ENCODE data around the gene TRAM2.

Gene TRAM2

GRCh38 chr6:52610745-52611355, 34.0 kb upstream of the TRAM2 start:
- no peak for TF ChIP-seq EZH2phosphoT487 (IDR thresholded peaks at IDR 0.05; ENCODE audit: borderline replicate concordance, low read length)
- TF ChIP-seq, protein P1, sequence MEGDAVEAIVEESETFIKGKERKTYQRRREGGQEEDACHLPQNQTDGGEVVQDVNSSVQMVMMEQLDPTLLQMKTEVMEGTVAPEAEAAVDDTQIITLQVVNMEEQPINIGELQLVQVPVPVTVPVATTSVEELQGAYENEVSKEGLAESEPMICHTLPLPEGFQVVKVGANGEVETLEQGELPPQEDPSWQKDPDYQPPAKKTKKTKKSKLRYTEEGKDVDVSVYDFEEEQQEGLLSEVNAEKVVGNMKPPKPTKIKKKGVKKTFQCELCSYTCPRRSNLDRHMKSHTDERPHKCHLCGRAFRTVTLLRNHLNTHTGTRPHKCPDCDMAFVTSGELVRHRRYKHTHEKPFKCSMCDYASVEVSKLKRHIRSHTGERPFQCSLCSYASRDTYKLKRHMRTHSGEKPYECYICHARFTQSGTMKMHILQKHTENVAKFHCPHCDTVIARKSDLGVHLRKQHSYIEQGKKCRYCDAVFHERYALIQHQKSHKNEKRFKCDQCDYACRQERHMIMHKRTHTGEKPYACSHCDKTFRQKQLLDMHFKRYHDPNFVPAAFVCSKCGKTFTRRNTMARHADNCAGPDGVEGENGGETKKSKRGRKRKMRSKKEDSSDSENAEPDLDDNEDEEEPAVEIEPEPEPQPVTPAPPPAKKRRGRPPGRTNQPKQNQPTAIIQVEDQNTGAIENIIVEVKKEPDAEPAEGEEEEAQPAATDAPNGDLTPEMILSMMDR (IDR thresholded peaks at IDR 0.05; ENCODE audit: low read depth, low read length, poor library complexity, severe bottlenecking): no peak
- H3K4me3 ChIP-seq (ENCODE audit: low read length): no peak overlapping the region
- H3K4me1 ChIP-seq (ENCODE audit: control insufficient read depth, low read length): no peaks in the 10 kb centered on the region
- no peak overlapping the region for H3K4me2 ChIP-seq (ENCODE audit: low read length)
- H3K9me3 ChIP-seq (ENCODE audit: control insufficient read depth, insufficient read depth, low read length): no peaks in the 10 kb centered on the region
- H3K79me2 ChIP-seq (ENCODE audit: control insufficient read depth, low read length): no peaks in the 10 kb centered on the region
- H3K27me3 ChIP-seq (ENCODE audit: control insufficient read depth, low read length): peaks cover 5% of the 10 kb centered on the region
- H3K27ac ChIP-seq (ENCODE audit: low read depth, low read length): no peak overlapping the region
- H3K9me2 ChIP-seq (replicated peaks; ENCODE audit: control insufficient read depth, low read length): no peaks in the 10 kb centered on the region
- H3F3A ChIP-seq (ENCODE audit: control insufficient read depth, insufficient read depth): no peaks in the 10 kb centered on the region
- no peaks in the 10 kb centered on the region for H3K36me3 ChIP-seq (ENCODE audit: control insufficient read depth, low read length)
- H4K20me1 ChIP-seq (ENCODE audit: control insufficient read depth, insufficient read depth, low read depth, low read length): no peaks in the 10 kb centered on the region

GRCh38 chr6:52610011-52610410, 33.2 kb upstream of the TRAM2 start:
- Histone ChIP-seq H3K4me3 (ENCODE audit: low read length) (no peak overlapping the region), H3K36me3 (ENCODE audit: control insufficient read depth, low read length) (no peaks in the 10 kb centered on the region), H3K27ac (ENCODE audit: low read depth, low read length) (no peak overlapping the region), H3K9me3 (ENCODE audit: control insufficient read depth, insufficient read depth, low read length) (no peaks in the 10 kb centered on the region), H3K27me3 (ENCODE audit: control insufficient read depth, low read length) (peaks cover 5% of the 10 kb centered on the region; the same call in 1 of the 2 replicates), H3K4me1 (ENCODE audit: control insufficient read depth, low read length) (no peaks in the 10 kb centered on the region), H3K79me2 (ENCODE audit: control insufficient read depth, low read length) (no peaks in the 10 kb centered on the region), H3K9me2 (replicated peaks; ENCODE audit: control insufficient read depth, low read length) (no peaks in the 10 kb centered on the region), H4K20me1 (ENCODE audit: control insufficient read depth, insufficient read depth, low read depth, low read length) (no peaks in the 10 kb centered on the region), H3F3A (ENCODE audit: control insufficient read depth, insufficient read depth) (no peaks in the 10 kb centered on the region), H3K4me2 (ENCODE audit: low read length) (no peak overlapping the region)
- TF ChIP-seq, protein P1 (IDR thresholded peaks at IDR 0.05; ENCODE audit: low read depth, low read length, poor library complexity, severe bottlenecking): no peak
- TF ChIP-seq EZH2phosphoT487 (IDR thresholded peaks at IDR 0.05; ENCODE audit: borderline replicate concordance, low read length): no peak

DNA sequence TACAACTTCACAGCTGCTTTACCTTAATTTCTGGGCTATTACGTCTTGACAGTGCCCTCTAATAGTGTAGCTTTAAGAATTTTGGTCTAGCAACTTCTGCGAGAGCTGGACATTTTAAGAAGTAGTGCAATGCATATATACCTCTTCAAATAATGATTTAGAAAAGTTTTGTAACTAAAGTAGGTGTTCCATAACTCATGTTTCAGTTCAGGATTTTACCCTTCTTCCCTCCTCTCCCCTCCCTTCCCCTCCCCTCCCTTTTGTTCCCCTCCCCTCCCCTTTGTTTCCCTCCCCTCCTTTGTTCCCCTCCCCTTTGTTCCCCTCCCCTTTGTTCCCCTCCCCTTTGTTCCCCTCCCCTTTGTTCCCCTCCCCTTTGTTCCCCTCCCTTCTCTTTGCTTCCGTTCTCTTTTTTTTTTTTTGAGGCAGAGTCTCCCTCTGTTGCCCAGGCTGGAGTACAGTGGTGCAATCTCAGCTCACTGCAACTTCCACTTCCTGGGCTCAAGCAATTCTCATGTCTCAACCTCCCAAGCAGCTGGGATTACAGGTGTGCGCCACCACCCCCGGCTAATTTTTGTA, 28.8 kb upstream of the TRAM2 start:
- Histone ChIP-seq H3F3A (ENCODE audit: control insufficient read depth, insufficient read depth) (no peaks in the 10 kb centered on the region), H3K36me3 (ENCODE audit: control insufficient read depth, low read length) (no peaks in the 10 kb centered on the region), H3K9me2 (replicated peaks; ENCODE audit: control insufficient read depth, low read length) (no peaks in the 10 kb centered on the region), H4K20me1 (ENCODE audit: control insufficient read depth, insufficient read depth, low read depth, low read length) (no peaks in the 10 kb centered on the region), H3K4me1 (ENCODE audit: control insufficient read depth, low read length) (no peaks in the 10 kb centered on the region), H3K4me3 (ENCODE audit: low read length) (no peak overlapping the region), H3K27me3 (ENCODE audit: control insufficient read depth, low read length) (peaks cover 5% of the 10 kb centered on the region; the same call in 1 of the 2 replicates), H3K4me2 (ENCODE audit: low read length) (no peak overlapping the region), H3K9me3 (ENCODE audit: control insufficient read depth, insufficient read depth, low read length) (no peaks in the 10 kb centered on the region), H3K27ac (ENCODE audit: low read depth, low read length) (no peak overlapping the region), H3K79me2 (ENCODE audit: control insufficient read depth, low read length) (no peaks in the 10 kb centered on the region)
- TF ChIP-seq EZH2phosphoT487 (IDR thresholded peaks at IDR 0.05; ENCODE audit: borderline replicate concordance, low read length): no peak
- TF ChIP-seq, protein P1 (IDR thresholded peaks at IDR 0.05; ENCODE audit: low read depth, low read length, poor library complexity, severe bottlenecking): no peak
